H1 (cell line): ENCODE data around the gene RPL7A. TPM values are rescaled to one million over a fixed set of nuclear protein-coding genes. Genes with fewer than 3 reads are reported as not detected.

ENCODE experiments used
- CTCF ChIA-PET: fragments of 300-600 bp; sonication (Branson Sonifier 250); formaldehyde crosslinking; loops from one replicate; lab custom pipeline; 2021; ENCODE audit not compliant: partially characterized antibody; lab: Charles Lee
- POLR2A ChIA-PET: fragments of 300-600 bp; sonication (Branson Sonifier 250); formaldehyde crosslinking; loops from one replicate; lab custom pipeline; 2021; ENCODE audit warnings: inconsistent platforms; ENCODE audit not compliant: partially characterized antibody; lab: Charles Lee
- DNase-seq, 2 experiments: peaks; one replicate each; pipeline versions ENCODE4 v3.0.0 to v3.0.0-alpha.2; 2010 to 2022; ENCODE audit warnings: low spot score in 2 of 2, low read depth in 1 of 2, mixed read lengths in 1 of 2
- FAIRE-seq: peaks from 2 replicates; lab custom pipeline; 2011; peaks lifted over from hg19 to GRCh38; lab: Jason Lieb, UNC
- H2AFZ ChIP-seq: 2 replicates; pipeline ENCODE4 v1.8.1; 2012; ENCODE audit warnings: low read length, inconsistent platforms
- H2AK5ac ChIP-seq: 2 replicates; pipeline ENCODE4 v1.6.1; 2013; ENCODE audit warnings: low read depth, low read length
- H2BK120ac ChIP-seq: replicated peaks from 2 replicates; pipeline ENCODE3; 2013; ENCODE audit warnings: low read depth, low read length, inconsistent platforms
- H2BK12ac ChIP-seq: 2 replicates; pipeline ENCODE4 v1.6.1; 2013; ENCODE audit warnings: low read depth, low read length
- H2BK15ac ChIP-seq: 2 replicates; pipeline ENCODE4 v1.6.1; 2013; ENCODE audit warnings: low read length
- H2BK20ac ChIP-seq: 2 replicates; pipeline ENCODE4 v1.6.1; 2013; ENCODE audit warnings: low read length
- H2BK5ac ChIP-seq: 2 replicates; pipeline ENCODE4 v1.6.1; 2013; ENCODE audit warnings: low read depth, low read length
- H3K14ac ChIP-seq: 2 replicates; pipeline ENCODE4 v1.6.1; 2013; ENCODE audit warnings: inconsistent platforms; ENCODE audit not compliant: insufficient read length
- H3K18ac ChIP-seq: 2 replicates; pipeline ENCODE4 v1.6.1; 2013; ENCODE audit warnings: low read length; ENCODE audit errors: extremely low read depth
- H3K23ac ChIP-seq: 2 replicates; pipeline ENCODE4 v1.6.1; 2013; ENCODE audit warnings: inconsistent platforms; ENCODE audit not compliant: insufficient read length
- H3K23me2 ChIP-seq: 2 replicates; pipeline ENCODE4 v1.6.1; 2013; ENCODE audit warnings: low read depth, low read length
- H3K27ac ChIP-seq: 2 replicates; pipeline ENCODE4 v1.6.1; 2011; ENCODE audit warnings: low read depth, low read length, inconsistent platforms
- H3K27me3 ChIP-seq, 4 experiments: replicated peaks in 1 of 4; 1 replicate in 1 of 4; 2 replicates in 3 of 4; pipeline versions ENCODE4 v1.6.1 to v1.8.1; 2011 to 2013; ENCODE audit warnings: low read length in 3 of 4, mild to moderate bottlenecking in 3 of 4, inconsistent platforms in 2 of 4, mixed read lengths in 2 of 4, moderate library complexity in 1 of 4; ENCODE audit not compliant: control insufficient read depth in 3 of 4, insufficient read depth in 3 of 4; ENCODE audit errors: extremely low read depth in 1 of 4
- H3K36me3 ChIP-seq, 4 experiments: 2 replicates each; pipeline versions ENCODE4 v1.6.1 to v1.8.1; 2011 to 2013; ENCODE audit warnings: mild to moderate bottlenecking in 4 of 4, low read length in 3 of 4, moderate library complexity in 2 of 4, control low read depth in 1 of 4, inconsistent platforms in 1 of 4; ENCODE audit not compliant: insufficient read depth in 4 of 4, control insufficient read depth in 2 of 4
- H3K4ac ChIP-seq: replicated peaks from 2 replicates; pipeline ENCODE3; 2013; ENCODE audit warnings: low read length, low read depth, mixed read lengths, inconsistent platforms; ENCODE audit not compliant: insufficient read length
- H3K4me1 ChIP-seq, 4 experiments: replicated peaks in 1 of 4; 1 replicate in 1 of 4; 2 replicates in 3 of 4; pipeline versions ENCODE4 v1.6.1 to v1.8.1; 2011 to 2013; ENCODE audit warnings: low read length in 3 of 4, inconsistent platforms in 2 of 4, mixed read lengths in 1 of 4; ENCODE audit not compliant: insufficient read depth in 4 of 4, control insufficient read depth in 3 of 4
- H3K4me2 ChIP-seq, 2 experiments: 2 replicates each; pipeline versions ENCODE4 v1.6.1 to v1.8.1; 2011 to 2013; ENCODE audit warnings: low read depth in 2 of 2, low read length in 2 of 2, control low read depth in 1 of 2, inconsistent platforms in 1 of 2, mild to moderate bottlenecking in 1 of 2; ENCODE audit not compliant: insufficient read depth in 1 of 2
- H3K4me3 ChIP-seq, 4 experiments: fragments of 200-600, 300-600 bp in 1 of 4; sonication (generic), shearing (Covaris generic), sonication (Bioruptor Twin) in 1 of 4; 2 replicates each; pipeline versions ENCODE4 v1.5.1 to v1.8.1; 2011 to 2016; ENCODE audit warnings: low read length in 4 of 4, low read depth in 3 of 4, control low read depth in 2 of 4, inconsistent platforms in 2 of 4, mild to moderate bottlenecking in 2 of 4, mixed read lengths in 1 of 4, moderate library complexity in 1 of 4; ENCODE audit not compliant: insufficient read depth in 2 of 4; ENCODE audit errors: extremely low read depth in 1 of 4
- H3K56ac ChIP-seq: replicated peaks from 2 replicates; pipeline ENCODE3; 2013; ENCODE audit warnings: low read depth, mild to moderate bottlenecking, mixed read lengths, low read length, inconsistent platforms; ENCODE audit not compliant: insufficient read length
- H3K79me1 ChIP-seq: 2 replicates; pipeline ENCODE4 v1.6.1; 2013; ENCODE audit warnings: low read depth, low read length, control low read depth
- H3K79me2 ChIP-seq, 2 experiments: 2 replicates each; pipeline versions ENCODE4 v1.6.1 to v1.8.1; 2012 to 2013; ENCODE audit warnings: low read length in 2 of 2, mild to moderate bottlenecking in 2 of 2, inconsistent platforms in 1 of 2; ENCODE audit not compliant: insufficient read depth in 2 of 2, control insufficient read depth in 1 of 2
- H3K9ac ChIP-seq, 4 experiments: replicated peaks in 1 of 4; 1 replicate in 1 of 4; 2 replicates in 3 of 4; pipeline versions ENCODE4 v1.6.1 to v1.8.1; 2011 to 2013; ENCODE audit warnings: low read depth in 3 of 4, low read length in 3 of 4, control low read depth in 2 of 4, mild to moderate bottlenecking in 2 of 4, moderate library complexity in 2 of 4, inconsistent platforms in 1 of 4; ENCODE audit errors: extremely low read depth in 1 of 4
- H3K9me3 ChIP-seq, 2 experiments: 2 replicates each; pipeline versions ENCODE4 v1.6.1 to v1.8.1; 2012 to 2013; ENCODE audit warnings: mild to moderate bottlenecking in 2 of 2, moderate library complexity in 2 of 2, control low read depth in 1 of 2, inconsistent platforms in 1 of 2, low read depth in 1 of 2, low read length in 1 of 2, mixed read lengths in 1 of 2; ENCODE audit not compliant: insufficient read depth in 2 of 2
- H4K20me1 ChIP-seq, 2 experiments: replicated peaks in 1 of 2; 2 replicates each; pipeline versions ENCODE3 to v1.8.1; 2011 to 2013; ENCODE audit warnings: inconsistent platforms in 2 of 2, low read length in 2 of 2, mild to moderate bottlenecking in 1 of 2; ENCODE audit not compliant: insufficient read depth in 2 of 2, control insufficient read depth in 1 of 2
- H4K5ac ChIP-seq: 2 replicates; pipeline ENCODE4 v1.6.1; 2013; ENCODE audit warnings: low read length, low read depth, mixed read lengths, inconsistent platforms; ENCODE audit not compliant: insufficient read length
- H4K8ac ChIP-seq: 2 replicates; pipeline ENCODE4 v1.8.0; 2013; ENCODE audit warnings: mild to moderate bottlenecking, moderate library complexity, low read length, inconsistent platforms; ENCODE audit not compliant: insufficient read depth; ENCODE audit errors: extremely low read depth
- H4K91ac ChIP-seq: replicated peaks from 2 replicates; pipeline ENCODE3; 2013; ENCODE audit warnings: low read length, mixed read lengths, inconsistent platforms; ENCODE audit not compliant: insufficient read length
- BACH1 ChIP-seq: IDR thresholded peaks from 2 replicates; pipeline ENCODE4 v1.6.1; 2012; ENCODE audit warnings: low read length, improper control_type of control experiment
- CBX5 ChIP-seq: fragments of 300-800, 300-1000 bp; sonication (generic); IDR thresholded peaks from 2 replicates; pipeline ENCODE4 v1.7.1; 2016; ENCODE audit warnings: antibody characterized with exemption, low read length, low read depth
- CEBPB ChIP-seq: IDR thresholded peaks from 2 replicates; pipeline ENCODE4 v1.6.1; 2012; ENCODE audit warnings: low read depth, low read length
- CHD2 ChIP-seq: IDR thresholded peaks from 2 replicates; pipeline ENCODE4 v1.6.1; 2012; ENCODE audit warnings: low read length, improper control_type of control experiment
- KDM5A ChIP-seq: fragments of 200-600 bp; IDR thresholded peaks from 2 replicates; pipeline ENCODE4 v1.7.1; 2012; ENCODE audit warnings: mild to moderate bottlenecking, low read length, inconsistent platforms, mixed read lengths
- POU5F1 ChIP-seq: IDR thresholded peaks from 2 replicates; pipeline ENCODE4 v1.6.1; 2011; ENCODE audit warnings: low read depth, mild to moderate bottlenecking, low read length, moderate library complexity
- SP1 ChIP-seq: IDR thresholded peaks from 2 replicates; pipeline ENCODE4 v1.6.1; 2011; ENCODE audit warnings: low read depth, low read length
- SRF ChIP-seq: IDR thresholded peaks from 2 replicates; pipeline ENCODE4 v1.6.1; 2011; ENCODE audit warnings: mild to moderate bottlenecking, low read depth, low read length, moderate library complexity
- SUZ12 ChIP-seq: fragments of 200-600 bp; sonication (generic); IDR thresholded peaks from 2 replicates; pipeline ENCODE4 v1.6.1; 2012; ENCODE audit warnings: mild to moderate bottlenecking, inconsistent platforms, low read length, moderate library complexity, mixed read lengths
- TAF1 ChIP-seq: IDR thresholded peaks from 2 replicates; pipeline ENCODE4 v1.6.1; 2011; ENCODE audit warnings: mild to moderate bottlenecking, low read depth, low read length
- WGBS, 2 experiments: shearing (Covaris generic) in 1 of 2; methylation state at CpG; one replicate each; pipeline versions ENCODE4 v1.1.6 to v1.1.7; 2013 to 2015; ENCODE audit warnings: low lambda C conversion rate in 2 of 2, mixed read lengths in 2 of 2, inconsistent platforms in 1 of 2, low coverage in 1 of 2, missing lambda C conversion rate in 1 of 2; ENCODE audit not compliant: insufficient replicate concordance in 2 of 2, insufficient coverage in 1 of 2, insufficient read length in 1 of 2; ENCODE audit errors: extremely low coverage in 1 of 2, missing lambda C conversion rate in 1 of 2; 5-methylcytosine and 5-hydroxymethylcytosine counted together
- polyA plus RNA-seq, 7 experiments: library from polyadenylated mRNA; depleted of rRNA in 3 of 7; stranded (reverse) in 5 of 7; unstranded in 2 of 7; fragments of >200 nt in 5 of 7; fragments of 200-250 nt in 2 of 7; gene quantifications; 1 replicate in 5 of 7; 2 replicates in 1 of 7; 4 replicates in 1 of 7; pipeline versions ENCODE4 v1.2.1 to v1.2.3, GENCODE V29; 2011 to 2013; ENCODE audit warnings: missing spikeins in 2 of 7, mixed read lengths in 2 of 7
- total RNA-seq: library from RNA; stranded (reverse); fragmentation: NEBNext Ultra II Directional; extraction: Animal tissue kit (Norgen Biotek cat#: 25700); gene quantifications from 2 replicates; pipeline ENCODE4 v1.2.1, GENCODE V29; 2021
- TF ChIP-seq, protein P1 (sequence below): IDR thresholded peaks from 2 replicates; pipeline ENCODE4 v1.6.1; 2012; ENCODE audit warnings: low read length, inconsistent platforms
- TF ChIP-seq, protein P2 (sequence below): IDR thresholded peaks from 2 replicates; pipeline ENCODE4 v1.6.1; 2012; ENCODE audit warnings: inconsistent platforms

The RPL7A gene
- total and polyA plus RNA-seq, 2 of the 8 experiments (the other 6 are each of a cell fraction or from before 2014, with no cell fraction given), result 2,578 to 2,783 TPM

DNA sequence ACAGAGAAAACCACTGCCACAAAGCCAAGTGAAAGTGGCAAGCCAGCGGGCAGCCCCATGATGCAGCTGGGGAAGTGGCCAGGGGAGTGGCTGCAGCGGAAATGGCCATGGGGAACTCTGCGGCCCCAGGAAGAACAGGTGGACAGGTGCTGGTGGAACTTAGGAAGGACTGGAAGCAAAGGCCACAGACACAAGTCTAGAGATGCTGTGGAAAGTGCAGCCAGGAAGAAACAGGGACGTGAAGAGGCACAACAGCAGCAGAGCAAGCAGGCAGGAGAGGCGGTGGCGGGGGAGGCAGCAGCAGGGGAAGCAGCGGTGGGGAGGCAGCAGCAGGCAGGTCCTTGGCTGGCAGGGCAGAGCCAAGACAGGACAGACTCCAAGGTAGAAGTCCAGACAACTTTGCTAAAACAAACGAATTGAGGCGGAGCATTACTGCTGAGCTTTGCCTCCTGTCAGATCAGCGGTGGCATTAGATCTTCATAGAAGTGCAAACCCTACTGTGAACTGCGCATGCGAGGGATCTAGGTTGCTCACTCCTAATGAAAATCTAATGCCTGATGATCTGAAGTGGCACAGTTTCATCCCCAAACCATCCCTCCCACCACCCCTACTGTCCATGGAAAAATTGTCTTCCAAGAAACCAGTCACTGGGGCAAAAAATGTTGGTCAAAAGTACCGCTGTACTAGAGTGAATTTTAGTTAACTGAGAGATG lies 23.9 kb upstream of the RPL7A start:
- Histone ChIP-seq H2BK12ac (no peak overlapping the region), H3K79me2 (no peaks in the 10 kb centered on the region), H3K36me3 (no peaks in the 10 kb centered on the region), H2BK5ac (no peak overlapping the region), H3K18ac (no peak overlapping the region), H3K27ac (no peak overlapping the region), H2AFZ (no peak overlapping the region), H3K23ac (no peak overlapping the region), H3K4me1 (no peaks in the 10 kb centered on the region), H3K56ac (no peak overlapping the region), H2AK5ac (no peak overlapping the region), H3K79me1 (no peaks in the 10 kb centered on the region), H3K9me3 (peaks cover 10 to 16% of the 10 kb centered on the region in 2 experiments), H3K9ac (no peak overlapping the region), H3K14ac (no peak overlapping the region), H4K20me1 (no peaks in the 10 kb centered on the region), H4K8ac (no peak overlapping the region), H3K27me3 (no peaks in the 10 kb centered on the region), H2BK120ac (no peak overlapping the region), H3K4me2 (no peak overlapping the region), H3K4ac (no peak overlapping the region), H4K91ac (no peak overlapping the region), H2BK20ac (no peak overlapping the region), H3K4me3 (no peak overlapping the region), H3K23me2 (no peaks in the 10 kb centered on the region), H2BK15ac (no peak overlapping the region), H4K5ac (no peak overlapping the region)
- POLR2A ChIA-PET, result no interaction called here
- DNase-seq (no peak), FAIRE-seq (no peak)
- WGBS, 2 experiments, result 81% methylated on average over 13 of the region's 13 CpGs; no CpG with 5 or more reads in 1 of the 2 experiments
- CTCF ChIA-PET, result interaction anchor here (1.0 to 1.8 kb wide), 3 partner anchors 10 to 138 kb away, joined by 4 to 6 read pairs (median 4); no protein-coding TSS in a partner anchor
- TF ChIP-seq CHD2 (no peak), CBX5 (no peak), POU5F1 (no peak), CEBPB (no peak), SP1 (no peak), SUZ12 (no peak), TAF1 (no peak), BACH1 (no peak), KDM5A (no peak), SRF (no peak)
- TF ChIP-seq, protein P1, sequence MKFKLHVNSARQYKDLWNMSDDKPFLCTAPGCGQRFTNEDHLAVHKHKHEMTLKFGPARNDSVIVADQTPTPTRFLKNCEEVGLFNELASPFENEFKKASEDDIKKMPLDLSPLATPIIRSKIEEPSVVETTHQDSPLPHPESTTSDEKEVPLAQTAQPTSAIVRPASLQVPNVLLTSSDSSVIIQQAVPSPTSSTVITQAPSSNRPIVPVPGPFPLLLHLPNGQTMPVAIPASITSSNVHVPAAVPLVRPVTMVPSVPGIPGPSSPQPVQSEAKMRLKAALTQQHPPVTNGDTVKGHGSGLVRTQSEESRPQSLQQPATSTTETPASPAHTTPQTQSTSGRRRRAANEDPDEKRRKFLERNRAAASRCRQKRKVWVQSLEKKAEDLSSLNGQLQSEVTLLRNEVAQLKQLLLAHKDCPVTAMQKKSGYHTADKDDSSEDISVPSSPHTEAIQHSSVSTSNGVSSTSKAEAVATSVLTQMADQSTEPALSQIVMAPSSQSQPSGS, result no peak
- TF ChIP-seq, protein P2, sequence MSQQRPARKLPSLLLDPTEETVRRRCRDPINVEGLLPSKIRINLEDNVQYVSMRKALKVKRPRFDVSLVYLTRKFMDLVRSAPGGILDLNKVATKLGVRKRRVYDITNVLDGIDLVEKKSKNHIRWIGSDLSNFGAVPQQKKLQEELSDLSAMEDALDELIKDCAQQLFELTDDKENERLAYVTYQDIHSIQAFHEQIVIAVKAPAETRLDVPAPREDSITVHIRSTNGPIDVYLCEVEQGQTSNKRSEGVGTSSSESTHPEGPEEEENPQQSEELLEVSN, result no peak
